HepG2 (cell line): Measurements from ENCODE around the gene C17orf58. TPM values are rescaled to one million over a fixed set of nuclear protein-coding genes. Genes with fewer than 3 reads are reported as not detected.

ENCODE experiments used
- CBFB ChIP-seq: sonication (generic); formaldehyde crosslinking; IDR thresholded peaks from 2 replicates; pipeline ENCODE4 v1.4.0; 2020; ENCODE audit warnings: missing genetic modification reagents
- EEA1 ChIP-seq: sonication (generic); formaldehyde crosslinking; IDR thresholded peaks from 2 replicates; pipeline ENCODE4 v1.5.1; 2020; ENCODE audit warnings: mild to moderate bottlenecking, missing genetic modification reagents, borderline replicate concordance
- ETV5 ChIP-seq: IDR thresholded peaks from 2 replicates; pipeline ENCODE4 v1.6.1; 2018; ENCODE audit warnings: missing biosample characterization, missing genetic modification reagents, inconsistent platforms, borderline replicate concordance
- GABPA ChIP-seq, 2 experiments: IDR thresholded peaks; 2 replicates each; pipeline ENCODE4 v1.6.1; 2011 to 2016; ENCODE audit warnings: low read depth in 2 of 2, low read length in 1 of 2, missing biosample characterization in 1 of 2, missing genetic modification characterization in 1 of 2
- KDM1A ChIP-seq: IDR thresholded peaks from 2 replicates; pipeline ENCODE4 v1.6.1; 2016; ENCODE audit warnings: missing compliant biosample characterization
- KDM5B ChIP-seq: sonication (generic); formaldehyde crosslinking; IDR thresholded peaks from 2 replicates; pipeline ENCODE4 v1.4.0; 2020; ENCODE audit warnings: missing genetic modification reagents, mild to moderate bottlenecking, borderline replicate concordance
- MBD4 ChIP-seq: IDR thresholded peaks from 2 replicates; pipeline ENCODE4 v1.6.1; 2012; ENCODE audit warnings: low read length, inconsistent platforms, borderline replicate concordance
- NFIC ChIP-seq: IDR thresholded peaks from 2 replicates; pipeline ENCODE4 v1.6.1; 2012; ENCODE audit warnings: mild to moderate bottlenecking, low read length, inconsistent platforms
- PAX8 ChIP-seq: sonication (generic); formaldehyde crosslinking; IDR thresholded peaks from 2 replicates; pipeline ENCODE4 v1.8.0; 2022; ENCODE audit warnings: mild to moderate bottlenecking, missing genetic modification reagents, borderline replicate concordance
- PHF8 ChIP-seq: sonication (generic); formaldehyde crosslinking; IDR thresholded peaks from 2 replicates; pipeline ENCODE4 v1.5.0; 2020; ENCODE audit warnings: missing genetic modification reagents
- PITX1 ChIP-seq: sonication (generic); formaldehyde crosslinking; IDR thresholded peaks from 2 replicates; pipeline ENCODE4 v1.5.1; 2020; ENCODE audit warnings: mild to moderate bottlenecking, missing genetic modification reagents
- REXO4 ChIP-seq: sonication (generic); formaldehyde crosslinking; IDR thresholded peaks from 2 replicates; pipeline ENCODE4 v1.8.0; 2022; ENCODE audit warnings: missing genetic modification reagents, mild to moderate bottlenecking, borderline replicate concordance
- SP140L ChIP-seq: sonication (generic); formaldehyde crosslinking; IDR thresholded peaks from 2 replicates; pipeline ENCODE4 v1.4.0; 2020; ENCODE audit warnings: missing genetic modification reagents, borderline replicate concordance
- SP4 ChIP-seq: sonication (generic); formaldehyde crosslinking; IDR thresholded peaks from 2 replicates; pipeline ENCODE4 v1.8.1; 2023; ENCODE audit warnings: mild to moderate bottlenecking, missing genetic modification reagents
- ZBTB38 ChIP-seq: sonication (generic); formaldehyde crosslinking; IDR thresholded peaks from 2 replicates; pipeline ENCODE4 v1.5.1; 2020; ENCODE audit warnings: mild to moderate bottlenecking, missing genetic modification reagents
- ZNF430 ChIP-seq: sonication (generic); formaldehyde crosslinking; IDR thresholded peaks from 2 replicates; pipeline ENCODE4 v1.9.0; 2021; ENCODE audit warnings: mild to moderate bottlenecking, missing genetic modification reagents
- ZNF556 ChIP-seq: sonication (generic); formaldehyde crosslinking; IDR thresholded peaks from 2 replicates; pipeline ENCODE4 v1.4.0; 2020; ENCODE audit warnings: mild to moderate bottlenecking, missing genetic modification reagents, borderline replicate concordance
- ZNF577 ChIP-seq: sonication (generic); formaldehyde crosslinking; IDR thresholded peaks from 2 replicates; pipeline ENCODE4 v1.4.0; 2020; ENCODE audit warnings: mild to moderate bottlenecking, low read depth, missing genetic modification reagents, borderline replicate concordance
- ZNF891 ChIP-seq: sonication (generic); formaldehyde crosslinking; IDR thresholded peaks from 2 replicates; pipeline ENCODE4 v1.5.0; 2020; ENCODE audit warnings: mild to moderate bottlenecking, missing genetic modification reagents
- polyA plus RNA-seq, 8 experiments: library from polyadenylated mRNA; depleted of rRNA in 3 of 8; stranded (reverse) in 7 of 8; unstranded in 1 of 8; fragments of >200 nt; fragmentation: Illumina TruSeq in 4 of 8; extraction: Trizol in 4 of 8; gene quantifications; 2 replicates each; pipeline versions ENCODE4 v1.2.1 to v1.2.3, GENCODE V29; 2011 to 2016; ENCODE audit warnings: low read depth in 4 of 8, missing spikeins in 1 of 8, mixed read lengths in 1 of 8; ENCODE audit not compliant: insufficient read depth in 1 of 8
- total RNA-seq, 5 experiments: library from RNA; depleted of rRNA; stranded (reverse); fragments of >200 nt; fragmentation: Illumina TruSeq; extraction: Trizol; gene quantifications; 2 replicates each; pipeline ENCODE4 v1.2.3, GENCODE V29; 2016; ENCODE audit warnings: low read depth in 1 of 5
- TF ChIP-seq, protein P1 (sequence below): sonication (generic); formaldehyde crosslinking; conservative IDR thresholded peaks from 2 replicates; pipeline ENCODE4 v1.5.0; 2020; ENCODE audit warnings: missing genetic modification reagents
- TF ChIP-seq, protein P2 (sequence below): IDR thresholded peaks from 2 replicates; pipeline ENCODE4 v1.6.1; 2016; ENCODE audit warnings: missing compliant biosample characterization, missing genetic modification reagents, borderline replicate concordance
- TF ChIP-seq, protein P3 (sequence below): sonication (generic); formaldehyde crosslinking; conservative IDR thresholded peaks from 2 replicates; pipeline ENCODE4 v1.4.0; 2020; ENCODE audit warnings: missing genetic modification reagents
- TF ChIP-seq, protein P4 (sequence below): sonication (generic); formaldehyde crosslinking; IDR thresholded peaks from 2 replicates; pipeline ENCODE4 v1.8.1; 2023; ENCODE audit warnings: mild to moderate bottlenecking, missing genetic modification reagents, borderline replicate concordance
- TF ChIP-seq, protein P5 (sequence below): sonication (generic); formaldehyde crosslinking; IDR thresholded peaks from 2 replicates; pipeline ENCODE4 v1.4.0; 2020; ENCODE audit warnings: missing genetic modification reagents

C17orf58 gene
- total and polyA plus RNA-seq, 2 of the 13 experiments (the other 11 are each of a cell fraction or from before 2014, with no cell fraction given), result 15.6 to 15.8 TPM

DNA sequence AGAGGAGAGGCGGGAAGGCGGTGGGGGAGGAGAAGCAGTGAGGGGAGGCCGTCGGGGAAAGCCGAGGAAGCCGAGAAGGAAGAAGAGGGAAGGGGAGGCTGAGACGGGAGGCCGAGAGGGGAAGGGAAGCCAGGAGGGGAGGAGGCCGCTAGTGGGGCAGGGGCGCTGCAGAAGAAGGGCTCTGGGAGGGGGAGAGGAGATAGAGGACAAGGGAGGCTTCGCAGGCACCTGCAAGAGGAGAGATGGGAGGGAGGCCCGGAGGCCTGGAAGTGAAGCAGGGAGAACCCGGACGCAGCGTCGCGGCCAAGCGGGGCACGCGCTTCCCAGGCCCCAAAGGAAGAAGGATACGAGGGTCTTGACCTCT lies 2.3 kb downstream of the C17orf58 start (continued):
- TF ChIP-seq, protein P1, sequence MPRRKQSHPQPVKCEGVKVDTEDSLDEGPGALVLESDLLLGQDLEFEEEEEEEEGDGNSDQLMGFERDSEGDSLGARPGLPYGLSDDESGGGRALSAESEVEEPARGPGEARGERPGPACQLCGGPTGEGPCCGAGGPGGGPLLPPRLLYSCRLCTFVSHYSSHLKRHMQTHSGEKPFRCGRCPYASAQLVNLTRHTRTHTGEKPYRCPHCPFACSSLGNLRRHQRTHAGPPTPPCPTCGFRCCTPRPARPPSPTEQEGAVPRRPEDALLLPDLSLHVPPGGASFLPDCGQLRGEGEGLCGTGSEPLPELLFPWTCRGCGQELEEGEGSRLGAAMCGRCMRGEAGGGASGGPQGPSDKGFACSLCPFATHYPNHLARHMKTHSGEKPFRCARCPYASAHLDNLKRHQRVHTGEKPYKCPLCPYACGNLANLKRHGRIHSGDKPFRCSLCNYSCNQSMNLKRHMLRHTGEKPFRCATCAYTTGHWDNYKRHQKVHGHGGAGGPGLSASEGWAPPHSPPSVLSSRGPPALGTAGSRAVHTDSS, result no peak
- TF ChIP-seq NFIC (no peak), ZNF430 (CRISPR knock-in tag) (no peak), CBFB (CRISPR knock-in tag) (no peak), ZNF556 (CRISPR knock-in tag) (peak; percentile 58; the same call in 1 of the 2 replicates), PAX8 (no peak), MBD4 (no peak), SP4 (peak; percentile 48; the same call in 1 of the 2 replicates), ETV5 (CRISPR knock-in tag) (no peak), ZNF577 (no peak), REXO4 (CRISPR knock-in tag) (no peak), GABPA (IDR thresholded peaks at IDR 0.05; ENCODE audit: low read depth, low read length) (no peak), GABPA (CRISPR knock-in tag; IDR thresholded peaks at IDR 0.05; ENCODE audit: low read depth) (peak; percentile 42), SP140L (CRISPR knock-in tag) (no peak), KDM1A (CRISPR knock-in tag) (0 out of 2 replicates have a peak, but pooled peaks have one; percentile 9), ZNF891 (peak; percentile 80), PITX1 (CRISPR knock-in tag) (peak; percentile 46; the same call in 1 of the 2 replicates), KDM5B (peak; percentile 62), PHF8 (peak; percentile 24; the same call in 1 of the 2 replicates), ZBTB38 (CRISPR knock-in tag) (peak; percentile 71; the same call in 1 of the 2 replicates), EEA1 (CRISPR knock-in tag) (no peak)
- TF ChIP-seq, protein P2, sequence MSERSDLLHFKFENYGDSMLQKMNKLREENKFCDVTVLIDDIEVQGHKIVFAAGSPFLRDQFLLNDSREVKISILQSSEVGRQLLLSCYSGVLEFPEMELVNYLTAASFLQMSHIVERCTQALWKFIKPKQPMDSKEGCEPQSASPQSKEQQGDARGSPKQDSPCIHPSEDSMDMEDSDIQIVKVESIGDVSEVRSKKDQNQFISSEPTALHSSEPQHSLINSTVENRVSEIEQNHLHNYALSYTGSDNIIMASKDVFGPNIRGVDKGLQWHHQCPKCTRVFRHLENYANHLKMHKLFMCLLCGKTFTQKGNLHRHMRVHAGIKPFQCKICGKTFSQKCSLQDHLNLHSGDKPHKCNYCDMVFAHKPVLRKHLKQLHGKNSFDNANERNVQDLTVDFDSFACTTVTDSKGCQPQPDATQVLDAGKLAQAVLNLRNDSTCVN (CRISPR knock-in tag), result no peak
- TF ChIP-seq, protein P3, sequence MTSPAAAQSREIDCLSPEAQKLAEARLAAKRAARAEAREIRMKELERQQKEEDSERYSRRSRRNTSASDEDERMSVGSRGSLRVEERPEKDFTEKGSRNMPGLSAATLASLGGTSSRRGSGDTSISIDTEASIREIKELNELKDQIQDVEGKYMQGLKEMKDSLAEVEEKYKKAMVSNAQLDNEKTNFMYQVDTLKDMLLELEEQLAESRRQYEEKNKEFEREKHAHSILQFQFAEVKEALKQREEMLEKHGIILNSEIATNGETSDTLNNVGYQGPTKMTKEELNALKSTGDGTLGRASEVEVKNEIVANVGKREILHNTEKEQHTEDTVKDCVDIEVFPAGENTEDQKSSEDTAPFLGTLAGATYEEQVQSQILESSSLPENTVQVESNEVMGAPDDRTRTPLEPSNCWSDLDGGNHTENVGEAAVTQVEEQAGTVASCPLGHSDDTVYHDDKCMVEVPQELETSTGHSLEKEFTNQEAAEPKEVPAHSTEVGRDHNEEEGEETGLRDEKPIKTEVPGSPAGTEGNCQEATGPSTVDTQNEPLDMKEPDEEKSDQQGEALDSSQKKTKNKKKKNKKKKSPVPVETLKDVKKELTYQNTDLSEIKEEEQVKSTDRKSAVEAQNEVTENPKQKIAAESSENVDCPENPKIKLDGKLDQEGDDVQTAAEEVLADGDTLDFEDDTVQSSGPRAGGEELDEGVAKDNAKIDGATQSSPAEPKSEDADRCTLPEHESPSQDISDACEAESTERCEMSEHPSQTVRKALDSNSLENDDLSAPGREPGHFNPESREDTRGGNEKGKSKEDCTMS (CRISPR knock-in tag), result no peak
- TF ChIP-seq, protein P4, sequence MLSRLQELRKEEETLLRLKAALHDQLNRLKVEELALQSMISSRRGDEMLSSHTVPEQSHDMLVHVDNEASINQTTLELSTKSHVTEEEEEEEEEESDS (CRISPR knock-in tag), result 0 out of 2 replicates have a peak, but pooled peaks have one; percentile 34
- TF ChIP-seq, protein P5, sequence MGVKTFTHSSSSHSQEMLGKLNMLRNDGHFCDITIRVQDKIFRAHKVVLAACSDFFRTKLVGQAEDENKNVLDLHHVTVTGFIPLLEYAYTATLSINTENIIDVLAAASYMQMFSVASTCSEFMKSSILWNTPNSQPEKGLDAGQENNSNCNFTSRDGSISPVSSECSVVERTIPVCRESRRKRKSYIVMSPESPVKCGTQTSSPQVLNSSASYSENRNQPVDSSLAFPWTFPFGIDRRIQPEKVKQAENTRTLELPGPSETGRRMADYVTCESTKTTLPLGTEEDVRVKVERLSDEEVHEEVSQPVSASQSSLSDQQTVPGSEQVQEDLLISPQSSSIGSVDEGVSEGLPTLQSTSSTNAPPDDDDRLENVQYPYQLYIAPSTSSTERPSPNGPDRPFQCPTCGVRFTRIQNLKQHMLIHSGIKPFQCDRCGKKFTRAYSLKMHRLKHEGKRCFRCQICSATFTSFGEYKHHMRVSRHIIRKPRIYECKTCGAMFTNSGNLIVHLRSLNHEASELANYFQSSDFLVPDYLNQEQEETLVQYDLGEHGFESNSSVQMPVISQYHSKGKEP, result no peak
